NCI-H510A treated with DMSO at 0.1 percent for 48 hours (cell line): ENCODE measurements around the gene TMEM247.
"Not testable (repeated sequence)": the region's sequence is repeated elsewhere in the genome, so short reads cannot be mapped to it uniquely, and the experiment has no call there.

ENCODE experiments used
- DNase-seq: peaks from one replicate; lab custom pipeline; 2025; lab: John Stamatoyannopoulos, UW

Gene TMEM247

GRCh38 chr2:46512185-46512584 lies 32.8 kb downstream of the TMEM247 start:
- DNase-seq, result no peak

- DNase-seq, result no peak
Measured at GRCh38 chr2:46514738-46515137, 35.4 kb downstream of the TMEM247 start.

GRCh38 chr2:46517485-46517884 lies 38.1 kb downstream of the TMEM247 start:
- DNase-seq, result no peak

- DNase-seq, result no peak
Measured at GRCh38 chr2:46518861-46519260, 39.5 kb downstream of the TMEM247 start.

GRCh38 chr2:46519265-46519664 lies 39.9 kb downstream of the TMEM247 start:
- DNase-seq, result no peak

GRCh38 chr2:46520130-46520711 lies 40.9 kb downstream of the TMEM247 start:
- no peak for DNase-seq

GRCh38 chr2:46521215-46521683 lies 41.9 kb downstream of the TMEM247 start:
- DNase-seq, result no peak

- DNase-seq, result not testable (repeated sequence)
Measured at GRCh38 chr2:46522385-46522784, 43.0 kb downstream of the TMEM247 start.

GRCh38 chr2:46525522-46526155 lies 46.3 kb downstream of the TMEM247 start:
- no peak for DNase-seq

GRCh38 chr2:46528880-46529279 lies 49.5 kb downstream of the TMEM247 start:
- DNase-seq, result no peak

- no peak for DNase-seq
Measured at GRCh38 chr2:46530639-46531038, 51.3 kb downstream of the TMEM247 start.

- DNase-seq, result no peak
Measured at GRCh38 chr2:46531863-46532262, 52.5 kb downstream of the TMEM247 start.
